ENCODE measurements around the gene FOXN3. TPM values are rescaled to one million over a fixed set of nuclear protein-coding genes. Genes with fewer than 3 reads are reported as not detected.
A peak's percentile ranks its signal among the peaks of the same experiment; 100 is the strongest.

Gene FOXN3
- total and polyA plus RNA-seq, 5 donors: 31.5 to 146 (median 119) TPM

- H3K9me3 ChIP-seq (ENCODE audit: control insufficient read depth, low read length): no peaks in the 10 kb centered on the region
- WGBS: 79% methylated on average over 3 of the region's 3 CpGs
- intact Hi-C loops (cut with DNase I): no loop called here
- H3K4me1 ChIP-seq (ENCODE audit: control insufficient read depth, insufficient read depth, low read length): peaks cover 10% of the 10 kb centered on the region
- no peaks in the 10 kb centered on the region for H3K27me3 ChIP-seq (ENCODE audit: control insufficient read depth, insufficient read depth)
- ATAC-seq (no peak), DNase-seq (no peak)
- H3K4me3 ChIP-seq (ENCODE audit: low read length): no peak overlapping the region
- H3K27ac ChIP-seq (ENCODE audit: low read length): no peak overlapping the region
Measured at GRCh38 chr14:89397569-89398230, 19.3 kb downstream of the FOXN3 start.

DNA sequence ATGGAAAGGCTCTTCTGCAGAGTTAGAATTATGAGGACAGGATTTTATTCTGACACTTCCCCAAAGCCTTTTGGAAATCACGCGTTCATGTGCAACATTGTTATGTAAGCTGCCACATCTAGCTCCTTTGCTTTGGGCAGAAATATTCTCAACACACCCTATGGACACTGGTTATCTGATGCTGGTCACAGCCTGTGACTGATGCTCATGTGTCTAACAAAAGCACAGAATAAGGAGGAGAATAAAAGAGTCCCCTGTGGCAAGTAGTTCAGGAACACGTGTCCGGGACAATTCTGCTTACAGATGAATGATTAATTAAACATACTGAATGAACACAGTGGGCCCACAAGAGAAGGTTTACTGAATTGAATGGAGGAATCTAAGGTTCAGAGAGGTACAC is 22.1 kb downstream of the FOXN3 start:
- peaks cover 15% of the 10 kb centered on the region for H3K4me1 ChIP-seq (ENCODE audit: control insufficient read depth, insufficient read depth, low read length)
- H3K27ac ChIP-seq (ENCODE audit: low read length): no peak overlapping the region
- intact Hi-C loops (cut with DNase I): no loop called here
- H3K4me3 ChIP-seq (ENCODE audit: low read length): no peak overlapping the region
- ATAC-seq: no peak
- 42% methylated on average over 4 of the region's 4 CpGs for WGBS
- no peaks in the 10 kb centered on the region for H3K27me3 ChIP-seq (ENCODE audit: control insufficient read depth, insufficient read depth)
- no peaks in the 10 kb centered on the region for H3K9me3 ChIP-seq (ENCODE audit: control insufficient read depth, low read length)
- DNase-seq: no peak

DNA sequence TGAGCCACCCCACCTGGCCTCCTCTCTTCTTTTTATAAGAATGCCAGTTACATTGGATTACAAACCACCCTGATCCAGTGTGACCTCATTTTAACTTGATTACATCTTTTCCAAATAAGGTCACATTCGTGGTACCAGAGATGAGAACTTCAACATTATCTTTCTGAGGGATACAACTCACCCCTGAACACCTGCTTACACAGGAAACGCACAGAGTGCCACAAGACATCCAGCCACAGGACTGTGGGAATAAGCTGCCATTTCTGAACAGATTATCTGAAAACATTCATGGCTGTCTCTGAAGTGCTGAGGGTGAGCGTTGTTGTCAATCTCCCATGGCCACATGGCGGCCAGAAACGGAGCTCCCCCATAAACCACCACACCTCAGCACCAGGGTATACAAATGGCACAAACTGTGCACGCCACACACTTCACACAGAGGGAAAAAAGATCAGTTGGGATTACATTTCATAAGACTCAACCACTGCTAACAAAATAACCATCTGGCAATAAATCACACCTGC is 23.7 kb downstream of the FOXN3 start:
- no peak overlapping the region for H3K27ac ChIP-seq (ENCODE audit: low read length)
- intact Hi-C loops (cut with DNase I): no loop called here
- no peak for ATAC-seq
- peaks cover 13% of the 10 kb centered on the region for H3K4me1 ChIP-seq (ENCODE audit: control insufficient read depth, insufficient read depth, low read length)
- DNase-seq: no peak
- no peaks in the 10 kb centered on the region for H3K9me3 ChIP-seq (ENCODE audit: control insufficient read depth, low read length)
- no peaks in the 10 kb centered on the region for H3K27me3 ChIP-seq (ENCODE audit: control insufficient read depth, insufficient read depth)
- no peak overlapping the region for H3K4me3 ChIP-seq (ENCODE audit: low read length)
- WGBS: 89% methylated on average over 6 of the region's 6 CpGs

- Histone ChIP-seq H3K9me3 (ENCODE audit: control insufficient read depth, low read length) (no peaks in the 10 kb centered on the region), H3K4me3 (ENCODE audit: low read length) (no peak overlapping the region), H3K27me3 (ENCODE audit: control insufficient read depth, insufficient read depth) (no peaks in the 10 kb centered on the region), H3K27ac (ENCODE audit: low read length) (no peak overlapping the region), H3K4me1 (ENCODE audit: control insufficient read depth, insufficient read depth, low read length) (peaks cover 13% of the 10 kb centered on the region)
- DNase-seq (no peak), ATAC-seq (no peak)
- intact Hi-C loops (cut with DNase I): no loop called here
- WGBS: 66% methylated on average over 5 of the region's 5 CpGs
Measured at GRCh38 chr14:89392181-89392580, 24.9 kb downstream of the FOXN3 start.

DNA sequence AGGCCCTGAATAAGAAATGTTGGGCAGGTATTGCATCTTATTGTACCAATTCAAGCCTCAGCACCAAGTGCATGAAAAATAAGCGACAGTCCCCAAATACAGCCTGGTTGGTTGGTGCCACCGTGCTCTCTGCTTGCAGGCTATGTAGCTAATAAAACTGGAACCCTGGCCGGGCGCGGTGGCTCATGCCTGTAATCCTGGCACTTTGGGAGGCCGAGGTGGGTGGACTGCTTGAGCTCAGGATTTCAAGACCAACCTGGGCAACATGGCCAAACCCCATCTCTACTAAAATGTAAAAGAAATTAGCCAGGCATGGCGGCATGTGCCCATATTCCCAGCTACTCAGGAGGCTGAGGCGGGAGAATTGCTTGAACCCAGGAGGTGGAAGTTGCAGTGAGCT is 25.5 kb downstream of the FOXN3 start:
- WGBS: 91% methylated on average over 8 of the region's 8 CpGs
- DNase-seq (peak in 1 of 3 donors; percentile 29), ATAC-seq (no peak)
- Histone ChIP-seq H3K4me3 (ENCODE audit: low read length) (no peak overlapping the region), H3K9me3 (ENCODE audit: control insufficient read depth, low read length) (no peaks in the 10 kb centered on the region), H3K27me3 (ENCODE audit: control insufficient read depth, insufficient read depth) (no peaks in the 10 kb centered on the region), H3K27ac (ENCODE audit: low read length) (no peak overlapping the region), H3K4me1 (ENCODE audit: control insufficient read depth, insufficient read depth, low read length) (peaks cover 13% of the 10 kb centered on the region)
- intact Hi-C loops (cut with DNase I): no loop called here

DNA sequence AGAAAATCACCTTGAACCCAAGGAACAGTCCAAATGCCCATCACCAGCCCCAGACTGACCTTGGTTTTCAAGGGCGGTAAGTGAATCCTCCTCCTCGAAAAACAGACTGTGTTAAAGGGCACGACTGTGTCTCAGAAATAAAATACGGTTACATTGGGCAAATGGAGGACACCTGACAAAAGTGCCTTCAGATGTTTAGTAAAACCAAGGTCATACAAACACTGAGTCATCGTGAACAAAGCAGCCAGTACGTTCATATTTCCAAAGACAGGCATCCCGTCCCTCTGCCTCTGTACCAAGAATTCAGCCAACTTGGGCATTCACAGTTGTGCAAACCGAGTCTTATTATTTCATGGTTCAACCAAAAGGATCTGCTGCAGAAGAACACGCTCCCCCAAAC is 25.9 kb downstream of the FOXN3 start:
- intact Hi-C loops (cut with DNase I): no loop called here
- Histone ChIP-seq H3K27ac (ENCODE audit: low read length) (no peak overlapping the region), H3K9me3 (ENCODE audit: control insufficient read depth, low read length) (no peaks in the 10 kb centered on the region), H3K4me1 (ENCODE audit: control insufficient read depth, insufficient read depth, low read length) (peaks cover 15% of the 10 kb centered on the region), H3K4me3 (ENCODE audit: low read length) (no peak overlapping the region), H3K27me3 (ENCODE audit: control insufficient read depth, insufficient read depth) (no peaks in the 10 kb centered on the region)
- no peak for ATAC-seq
- WGBS: 82% methylated on average over 9 of the region's 9 CpGs
- no peak for DNase-seq

DNA sequence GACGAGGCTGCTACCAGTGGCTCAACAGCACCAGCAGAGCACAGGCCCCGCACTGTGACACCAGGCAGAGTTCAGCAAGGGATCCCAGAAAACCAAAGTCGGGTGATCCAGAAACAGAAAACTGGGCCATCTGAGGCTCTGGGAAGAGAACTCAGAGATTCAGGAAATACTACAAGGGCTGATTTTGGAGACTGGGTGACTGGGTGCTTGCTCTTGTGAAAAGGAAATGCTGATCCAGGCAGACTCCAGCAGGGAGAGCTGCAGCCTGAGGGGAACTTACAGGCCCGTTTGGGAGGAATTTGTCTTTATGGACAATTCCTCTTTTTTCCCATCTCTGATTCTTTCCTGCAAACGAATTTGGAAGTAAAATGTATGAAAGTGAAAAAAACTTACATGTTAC is 28.2 kb downstream of the FOXN3 start:
- Histone ChIP-seq H3K4me1 (ENCODE audit: control insufficient read depth, insufficient read depth, low read length) (peaks cover 13% of the 10 kb centered on the region), H3K27ac (ENCODE audit: low read length) (no peak overlapping the region), H3K9me3 (ENCODE audit: control insufficient read depth, low read length) (no peaks in the 10 kb centered on the region), H3K27me3 (ENCODE audit: control insufficient read depth, insufficient read depth) (no peaks in the 10 kb centered on the region), H3K4me3 (ENCODE audit: low read length) (no peak overlapping the region)
- 59% methylated on average over 5 of the region's 5 CpGs for whole genome bisulfite sequencing
- intact Hi-C loops (cut with DNase I): loop anchor here in 1 of 4 donors (10.0 kb wide), 1 partner anchor 214 kb away; no protein-coding TSS in a partner anchor
- ATAC-seq (no peak), DNase-seq (peak in 1 of 3 donors; percentile 33)

GRCh38 chr14:89387922-89388685 is 28.9 kb downstream of the FOXN3 start:
- H3K4me1 ChIP-seq (ENCODE audit: control insufficient read depth, insufficient read depth, low read length): peaks cover 13% of the 10 kb centered on the region
- intact Hi-C loops (cut with DNase I): loop anchor here in 1 of 4 donors (10.0 kb wide), 1 partner anchor 213 kb away; no protein-coding TSS in a partner anchor
- DNase-seq: no peak
- H3K27me3 ChIP-seq (ENCODE audit: control insufficient read depth, insufficient read depth): no peaks in the 10 kb centered on the region
- 87% methylated on average over 15 of the region's 15 CpGs for WGBS
- no peak overlapping the region for H3K4me3 ChIP-seq (ENCODE audit: low read length)
- no peak overlapping the region for H3K27ac ChIP-seq (ENCODE audit: low read length)
- no peak for ATAC-seq
- no peaks in the 10 kb centered on the region for H3K9me3 ChIP-seq (ENCODE audit: control insufficient read depth, low read length)

- 57% methylated on average over 9 of the region's 9 CpGs for WGBS
- no peak overlapping the region for H3K4me3 ChIP-seq (ENCODE audit: low read length)
- no peaks in the 10 kb centered on the region for H3K9me3 ChIP-seq (ENCODE audit: control insufficient read depth, low read length)
- no peaks in the 10 kb centered on the region for H3K27me3 ChIP-seq (ENCODE audit: control insufficient read depth, insufficient read depth)
- intact Hi-C loops (cut with DNase I): loop anchor here in 1 of 4 donors (10.0 kb wide), 1 partner anchor 212 kb away; no protein-coding TSS in a partner anchor
- peak; percentile 86 to 87 for ATAC-seq
- peaks cover 7% of the 10 kb centered on the region for H3K4me1 ChIP-seq (ENCODE audit: control insufficient read depth, insufficient read depth, low read length)
- DNase-seq: peak in 2 of 3 donors; percentile 35 to 69
- H3K27ac ChIP-seq (ENCODE audit: low read length): peak overlapping the region; percentile 66
Measured at GRCh38 chr14:89386212-89386886, 30.7 kb downstream of the FOXN3 start.

DNA sequence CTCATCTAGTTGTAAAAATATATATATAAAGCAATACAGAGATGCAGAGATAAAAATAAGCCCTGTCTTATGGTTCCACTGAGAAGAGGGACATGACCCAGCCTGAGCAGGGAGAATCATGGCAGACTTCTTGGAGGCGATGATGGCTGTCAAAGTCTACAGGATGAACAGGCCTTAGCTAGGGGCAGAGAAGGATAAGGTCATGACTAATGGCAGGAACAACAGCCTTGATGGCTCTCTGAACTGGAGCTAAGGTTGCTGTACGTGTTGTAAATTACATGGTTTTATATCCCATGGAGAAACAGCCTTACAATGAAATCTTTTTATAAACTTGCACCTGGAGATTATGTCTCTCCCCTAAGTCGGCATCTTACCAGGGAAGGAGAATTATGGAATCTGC is 32.4 kb downstream of the FOXN3 start:
- DNase-seq: no peak
- no peak for ATAC-seq
- Histone ChIP-seq H3K27ac (ENCODE audit: low read length) (no peak overlapping the region), H3K9me3 (ENCODE audit: control insufficient read depth, low read length) (no peaks in the 10 kb centered on the region), H3K4me1 (ENCODE audit: control insufficient read depth, insufficient read depth, low read length) (peaks cover 5% of the 10 kb centered on the region), H3K27me3 (ENCODE audit: control insufficient read depth, insufficient read depth) (no peaks in the 10 kb centered on the region), H3K4me3 (ENCODE audit: low read length) (no peak overlapping the region)
- intact Hi-C loops (cut with DNase I): loop anchor here in 1 of 4 donors (10.0 kb wide), 1 partner anchor 210 kb away; no protein-coding TSS in a partner anchor
- WGBS: 98% methylated on average over 3 of the region's 3 CpGs

Measured in right cardiac atrium (tissue), 5 donors.